SK-N-SH treated with all-trans-retinoic acid at 6 μM for 48 hours (cell line): ENCODE data around the gene PGAP6.

Experiments
- ATAC-seq: fragments of 200-7000 bp; cut with Tn5 transposase; 3 replicates; pipeline ENCODE4 v1.9.1; 2020; ENCODE audit warnings: mild to moderate bottlenecking, moderate library complexity
- ARNTL ChIP-seq: fragments of 450-650 bp; formaldehyde crosslinking; IDR thresholded peaks from 2 replicates; pipeline ENCODE4 v1.5.0; 2020; ENCODE audit warnings: low read depth, mild to moderate bottlenecking, moderate library complexity, borderline replicate concordance
- BACH2 ChIP-seq: fragments of 250-450 bp; sonication (Bioruptor Pico); IDR thresholded peaks from 2 replicates; pipeline ENCODE4 v1.9.0; 2021; ENCODE audit warnings: mild to moderate bottlenecking, borderline replicate concordance
- CSDC2 ChIP-seq: fragments of 250-450 bp; sonication (Bioruptor Pico); IDR thresholded peaks from 2 replicates; pipeline ENCODE4 v1.5.0; 2020; ENCODE audit warnings: mild to moderate bottlenecking, moderate library complexity
- GLIS3 ChIP-seq: fragments of 250-450 bp; sonication (Bioruptor Pico); IDR thresholded peaks from 2 replicates; pipeline ENCODE4 v1.5.0; 2020; ENCODE audit warnings: mild to moderate bottlenecking, moderate library complexity
- ISL1 ChIP-seq: fragments of 250-450 bp; sonication (Bioruptor Pico); IDR thresholded peaks from 2 replicates; pipeline ENCODE4 v2.1.2; 2022; ENCODE audit warnings: mild to moderate bottlenecking, moderate library complexity
- OSR1 ChIP-seq: fragments of 250-450 bp; sonication (Bioruptor Pico); IDR thresholded peaks from 2 replicates; pipeline ENCODE4 v1.8.0; 2022; ENCODE audit warnings: moderate library complexity, mild to moderate bottlenecking, inconsistent platforms
- RARB ChIP-seq: fragments of 250-450 bp; sonication (Bioruptor Pico); IDR thresholded peaks from 2 replicates; pipeline ENCODE4 v1.8.0; 2021; ENCODE audit warnings: mild to moderate bottlenecking, moderate library complexity
- SNAI2 ChIP-seq: fragments of 250-450 bp; sonication (Bioruptor Pico); IDR thresholded peaks from 2 replicates; pipeline ENCODE4 v1.5.0; 2020; ENCODE audit warnings: mild to moderate bottlenecking, moderate library complexity
- TCF4 ChIP-seq: fragments of 250-450 bp; sonication (Bioruptor Pico); IDR thresholded peaks from 2 replicates; pipeline ENCODE4 v1.8.0; 2021; ENCODE audit warnings: mild to moderate bottlenecking, moderate library complexity, borderline replicate concordance
- TOX ChIP-seq: fragments of 250-450 bp; sonication (Bioruptor Pico); IDR thresholded peaks from 2 replicates; pipeline ENCODE4 v1.8.0; 2021; ENCODE audit warnings: mild to moderate bottlenecking, moderate library complexity, borderline replicate concordance
- ZC3H10 ChIP-seq: fragments of 250-450 bp; sonication (Bioruptor Pico); IDR thresholded peaks from 2 replicates; pipeline ENCODE4 v1.5.1; 2021; ENCODE audit warnings: mild to moderate bottlenecking, moderate library complexity
- ZFP3 ChIP-seq: fragments of 250-450 bp; sonication (Bioruptor Pico); IDR thresholded peaks from 2 replicates; pipeline ENCODE4 v1.5.0; 2020; ENCODE audit warnings: mild to moderate bottlenecking, moderate library complexity
- ZNF565 ChIP-seq: fragments of 450-650 bp; formaldehyde crosslinking; conservative IDR thresholded peaks from 2 replicates; pipeline ENCODE4 v1.5.0; 2020; ENCODE audit warnings: low read depth, mild to moderate bottlenecking, moderate library complexity
- ZNF70 ChIP-seq: fragments of 450-650 bp; formaldehyde crosslinking; IDR thresholded peaks from 2 replicates; pipeline ENCODE4 v1.5.0; 2020; ENCODE audit warnings: mild to moderate bottlenecking, moderate library complexity
- ZNF8 ChIP-seq: fragments of 450-650 bp; formaldehyde crosslinking; IDR thresholded peaks from 2 replicates; pipeline ENCODE4 v1.5.0; 2020; ENCODE audit warnings: mild to moderate bottlenecking, moderate library complexity
- TF ChIP-seq, protein P1 (sequence below): fragments of 250-450 bp; sonication (Bioruptor Pico); IDR thresholded peaks from 2 replicates; pipeline ENCODE4 v1.5.1; 2020; ENCODE audit warnings: low read depth, mild to moderate bottlenecking, moderate library complexity
- TF ChIP-seq, protein P2 (sequence below): fragments of 250-450 bp; sonication (Bioruptor Pico); IDR thresholded peaks from 2 replicates; pipeline ENCODE4 v1.5.0; 2020; ENCODE audit warnings: mild to moderate bottlenecking, moderate library complexity
- TF ChIP-seq, protein P3 (sequence below): fragments of 250-450 bp; sonication (Bioruptor Pico); IDR thresholded peaks from 2 replicates; pipeline ENCODE4 v1.5.1; 2021; ENCODE audit warnings: mild to moderate bottlenecking, moderate library complexity
- TF ChIP-seq, protein P4 (sequence below): fragments of 250-450 bp; sonication (Bioruptor Pico); IDR thresholded peaks from 2 replicates; pipeline ENCODE4 v1.8.0; 2021; ENCODE audit warnings: low read depth, mild to moderate bottlenecking, moderate library complexity, borderline replicate concordance
- TF ChIP-seq, protein P5 (sequence below): fragments of 250-450 bp; sonication (Bioruptor Pico); IDR thresholded peaks from 2 replicates; pipeline ENCODE4 v1.8.0; 2020; ENCODE audit warnings: mild to moderate bottlenecking, moderate library complexity, borderline replicate concordance

The PGAP6 gene

DNA sequence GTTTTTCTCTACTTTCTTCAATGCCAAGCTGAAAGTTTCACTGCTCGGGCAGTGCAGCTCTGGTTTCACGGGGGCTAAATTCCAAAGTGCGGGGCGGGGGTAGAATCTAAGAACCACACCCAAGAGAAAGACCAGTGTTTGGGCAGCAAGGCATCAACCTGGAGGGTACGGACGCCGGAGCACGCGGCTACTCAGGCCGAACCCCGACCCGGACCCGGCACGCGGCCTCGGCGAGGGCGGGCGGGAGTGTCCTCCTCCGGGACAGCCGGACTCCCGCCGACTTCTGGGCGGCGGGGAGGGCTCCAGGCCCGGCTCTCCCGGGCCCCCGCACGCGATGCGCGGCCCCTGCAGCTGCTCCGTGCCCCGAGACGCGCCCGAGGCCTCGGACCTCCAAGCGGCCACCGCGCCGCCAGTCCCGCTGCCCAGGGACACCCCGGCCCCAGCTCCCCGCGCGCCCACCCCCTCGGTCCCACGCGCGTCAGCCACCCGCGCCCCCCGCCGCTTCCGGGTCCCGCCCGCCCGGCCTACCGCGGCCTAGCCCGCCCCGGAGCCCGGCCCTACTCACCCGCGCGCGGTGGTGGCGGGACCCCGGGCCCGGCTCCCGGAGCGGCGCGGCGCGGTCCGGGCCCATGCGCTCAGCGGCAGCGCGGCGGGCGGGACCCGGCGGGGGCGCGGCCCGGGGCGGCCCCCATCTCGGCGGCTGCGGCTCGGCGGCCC lies 29.8 kb downstream of the PGAP6 start (continued):
- TF ChIP-seq, protein P1, sequence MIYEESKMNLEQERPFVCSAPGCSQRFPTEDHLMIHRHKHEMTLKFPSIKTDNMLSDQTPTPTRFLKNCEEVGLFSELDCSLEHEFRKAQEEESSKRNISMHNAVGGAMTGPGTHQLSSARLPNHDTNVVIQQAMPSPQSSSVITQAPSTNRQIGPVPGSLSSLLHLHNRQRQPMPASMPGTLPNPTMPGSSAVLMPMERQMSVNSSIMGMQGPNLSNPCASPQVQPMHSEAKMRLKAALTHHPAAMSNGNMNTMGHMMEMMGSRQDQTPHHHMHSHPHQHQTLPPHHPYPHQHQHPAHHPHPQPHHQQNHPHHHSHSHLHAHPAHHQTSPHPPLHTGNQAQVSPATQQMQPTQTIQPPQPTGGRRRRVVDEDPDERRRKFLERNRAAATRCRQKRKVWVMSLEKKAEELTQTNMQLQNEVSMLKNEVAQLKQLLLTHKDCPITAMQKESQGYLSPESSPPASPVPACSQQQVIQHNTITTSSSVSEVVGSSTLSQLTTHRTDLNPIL (CRISPR knock-in tag), result no peak
- TF ChIP-seq ARNTL (CRISPR knock-in tag), result no peak
- TF ChIP-seq OSR1 (CRISPR knock-in tag), result no peak

DNA sequence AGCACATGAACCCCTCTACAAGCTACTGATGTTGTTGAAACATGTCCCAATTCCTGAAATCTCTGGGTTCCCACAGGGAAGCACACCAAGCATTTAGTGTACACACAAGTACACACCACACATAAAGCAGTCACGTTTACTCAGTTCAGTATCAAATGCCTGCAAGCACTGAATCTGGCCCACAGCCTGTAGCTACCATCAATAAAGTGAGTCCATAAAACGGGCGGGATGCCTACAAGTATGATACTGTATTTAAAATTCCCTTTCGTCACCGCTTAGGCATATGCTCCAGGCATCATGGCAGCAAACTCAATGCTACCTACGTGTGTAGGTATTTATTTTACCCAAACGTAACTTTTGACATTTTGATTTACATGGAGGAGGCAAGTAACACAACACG lies 31.6 kb downstream of the PGAP6 start:
- TF ChIP-seq, protein P2, sequence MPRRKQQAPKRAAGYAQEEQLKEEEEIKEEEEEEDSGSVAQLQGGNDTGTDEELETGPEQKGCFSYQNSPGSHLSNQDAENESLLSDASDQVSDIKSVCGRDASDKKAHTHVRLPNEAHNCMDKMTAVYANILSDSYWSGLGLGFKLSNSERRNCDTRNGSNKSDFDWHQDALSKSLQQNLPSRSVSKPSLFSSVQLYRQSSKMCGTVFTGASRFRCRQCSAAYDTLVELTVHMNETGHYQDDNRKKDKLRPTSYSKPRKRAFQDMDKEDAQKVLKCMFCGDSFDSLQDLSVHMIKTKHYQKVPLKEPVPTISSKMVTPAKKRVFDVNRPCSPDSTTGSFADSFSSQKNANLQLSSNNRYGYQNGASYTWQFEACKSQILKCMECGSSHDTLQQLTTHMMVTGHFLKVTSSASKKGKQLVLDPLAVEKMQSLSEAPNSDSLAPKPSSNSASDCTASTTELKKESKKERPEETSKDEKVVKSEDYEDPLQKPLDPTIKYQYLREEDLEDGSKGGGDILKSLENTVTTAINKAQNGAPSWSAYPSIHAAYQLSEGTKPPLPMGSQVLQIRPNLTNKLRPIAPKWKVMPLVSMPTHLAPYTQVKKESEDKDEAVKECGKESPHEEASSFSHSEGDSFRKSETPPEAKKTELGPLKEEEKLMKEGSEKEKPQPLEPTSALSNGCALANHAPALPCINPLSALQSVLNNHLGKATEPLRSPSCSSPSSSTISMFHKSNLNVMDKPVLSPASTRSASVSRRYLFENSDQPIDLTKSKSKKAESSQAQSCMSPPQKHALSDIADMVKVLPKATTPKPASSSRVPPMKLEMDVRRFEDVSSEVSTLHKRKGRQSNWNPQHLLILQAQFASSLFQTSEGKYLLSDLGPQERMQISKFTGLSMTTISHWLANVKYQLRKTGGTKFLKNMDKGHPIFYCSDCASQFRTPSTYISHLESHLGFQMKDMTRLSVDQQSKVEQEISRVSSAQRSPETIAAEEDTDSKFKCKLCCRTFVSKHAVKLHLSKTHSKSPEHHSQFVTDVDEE (CRISPR knock-in tag), result no peak
- TF ChIP-seq ZFP3 (CRISPR knock-in tag), result no peak
- TF ChIP-seq ZNF70 (CRISPR knock-in tag), result no peak
- no peak for TF ChIP-seq RARB
- TF ChIP-seq, protein P3, sequence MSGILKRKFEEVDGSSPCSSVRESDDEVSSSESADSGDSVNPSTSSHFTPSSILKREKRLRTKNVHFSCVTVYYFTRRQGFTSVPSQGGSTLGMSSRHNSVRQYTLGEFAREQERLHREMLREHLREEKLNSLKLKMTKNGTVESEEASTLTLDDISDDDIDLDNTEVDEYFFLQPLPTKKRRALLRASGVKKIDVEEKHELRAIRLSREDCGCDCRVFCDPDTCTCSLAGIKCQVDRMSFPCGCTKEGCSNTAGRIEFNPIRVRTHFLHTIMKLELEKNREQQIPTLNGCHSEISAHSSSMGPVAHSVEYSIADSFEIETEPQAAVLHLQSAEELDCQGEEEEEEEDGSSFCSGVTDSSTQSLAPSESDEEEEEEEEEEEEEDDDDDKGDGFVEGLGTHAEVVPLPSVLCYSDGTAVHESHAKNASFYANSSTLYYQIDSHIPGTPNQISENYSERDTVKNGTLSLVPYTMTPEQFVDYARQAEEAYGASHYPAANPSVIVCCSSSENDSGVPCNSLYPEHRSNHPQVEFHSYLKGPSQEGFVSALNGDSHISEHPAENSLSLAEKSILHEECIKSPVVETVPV (CRISPR knock-in tag), result no peak
- TF ChIP-seq SNAI2 (CRISPR knock-in tag), result no peak
- no peak for TF ChIP-seq ARNTL (CRISPR knock-in tag)
- TF ChIP-seq GLIS3 (CRISPR knock-in tag), result no peak
- TF ChIP-seq CSDC2 (CRISPR knock-in tag), result no peak
- no peak for TF ChIP-seq BACH2 (CRISPR knock-in tag)
- TF ChIP-seq TOX (CRISPR knock-in tag), result no peak
- no peak for TF ChIP-seq OSR1 (CRISPR knock-in tag)
- TF ChIP-seq, protein P4, sequence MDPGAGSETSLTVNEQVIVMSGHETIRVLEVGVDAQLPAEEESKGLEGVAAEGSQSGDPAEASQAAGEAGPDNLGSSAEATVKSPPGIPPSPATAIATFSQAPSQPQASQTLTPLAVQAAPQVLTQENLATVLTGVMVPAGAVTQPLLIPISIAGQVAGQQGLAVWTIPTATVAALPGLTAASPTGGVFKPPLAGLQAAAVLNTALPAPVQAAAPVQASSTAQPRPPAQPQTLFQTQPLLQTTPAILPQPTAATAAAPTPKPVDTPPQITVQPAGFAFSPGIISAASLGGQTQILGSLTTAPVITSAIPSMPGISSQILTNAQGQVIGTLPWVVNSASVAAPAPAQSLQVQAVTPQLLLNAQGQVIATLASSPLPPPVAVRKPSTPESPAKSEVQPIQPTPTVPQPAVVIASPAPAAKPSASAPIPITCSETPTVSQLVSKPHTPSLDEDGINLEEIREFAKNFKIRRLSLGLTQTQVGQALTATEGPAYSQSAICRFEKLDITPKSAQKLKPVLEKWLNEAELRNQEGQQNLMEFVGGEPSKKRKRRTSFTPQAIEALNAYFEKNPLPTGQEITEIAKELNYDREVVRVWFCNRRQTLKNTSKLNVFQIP (CRISPR knock-in tag), result no peak
- TF ChIP-seq, protein P1 (CRISPR knock-in tag), result no peak
- no peak for TF ChIP-seq ISL1 (CRISPR knock-in tag)
- TF ChIP-seq TCF4 (CRISPR knock-in tag), result no peak
- TF ChIP-seq ZNF565 (CRISPR knock-in tag), result no peak

DNA sequence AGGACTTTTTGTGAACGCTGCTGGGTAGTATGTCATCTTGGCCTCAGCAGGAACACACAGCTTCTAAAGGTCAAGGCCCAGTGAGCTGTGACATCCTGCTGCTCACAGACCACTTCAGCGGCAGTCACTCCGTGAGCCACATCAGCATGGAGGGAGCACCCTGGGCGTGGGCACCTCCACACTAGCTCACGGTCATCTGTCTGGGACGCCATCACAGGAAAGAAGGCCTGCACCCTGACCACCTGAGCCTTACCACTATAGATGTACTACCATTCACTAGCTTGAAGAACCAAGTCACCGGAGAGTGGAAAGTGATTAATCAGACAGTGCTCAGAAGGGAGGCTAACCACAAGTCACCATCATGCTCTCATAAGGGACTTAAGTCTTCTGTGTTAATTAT lies 32.6 kb downstream of the PGAP6 start:
- ATAC-seq, result no peak
- TF ChIP-seq ZNF8 (no peak), ZC3H10 (CRISPR knock-in tag) (no peak), ZNF70 (CRISPR knock-in tag) (no peak), OSR1 (CRISPR knock-in tag) (no peak), CSDC2 (CRISPR knock-in tag) (no peak), BACH2 (CRISPR knock-in tag) (no peak), RARB (no peak), TOX (CRISPR knock-in tag) (no peak), ZNF565 (CRISPR knock-in tag) (no peak)
- TF ChIP-seq, protein P3 (CRISPR knock-in tag), result no peak
- TF ChIP-seq, protein P4 (CRISPR knock-in tag), result no peak
- TF ChIP-seq, protein P1 (CRISPR knock-in tag), result no peak
- TF ChIP-seq, protein P5, sequence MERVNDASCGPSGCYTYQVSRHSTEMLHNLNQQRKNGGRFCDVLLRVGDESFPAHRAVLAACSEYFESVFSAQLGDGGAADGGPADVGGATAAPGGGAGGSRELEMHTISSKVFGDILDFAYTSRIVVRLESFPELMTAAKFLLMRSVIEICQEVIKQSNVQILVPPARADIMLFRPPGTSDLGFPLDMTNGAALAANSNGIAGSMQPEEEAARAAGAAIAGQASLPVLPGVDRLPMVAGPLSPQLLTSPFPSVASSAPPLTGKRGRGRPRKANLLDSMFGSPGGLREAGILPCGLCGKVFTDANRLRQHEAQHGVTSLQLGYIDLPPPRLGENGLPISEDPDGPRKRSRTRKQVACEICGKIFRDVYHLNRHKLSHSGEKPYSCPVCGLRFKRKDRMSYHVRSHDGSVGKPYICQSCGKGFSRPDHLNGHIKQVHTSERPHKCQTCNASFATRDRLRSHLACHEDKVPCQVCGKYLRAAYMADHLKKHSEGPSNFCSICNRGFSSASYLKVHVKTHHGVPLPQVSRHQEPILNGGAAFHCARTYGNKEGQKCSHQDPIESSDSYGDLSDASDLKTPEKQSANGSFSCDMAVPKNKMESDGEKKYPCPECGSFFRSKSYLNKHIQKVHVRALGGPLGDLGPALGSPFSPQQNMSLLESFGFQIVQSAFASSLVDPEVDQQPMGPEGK (CRISPR knock-in tag), result no peak

More for the DNA sequence above, 31.6 kb downstream of the PGAP6 start:
- ATAC-seq, result no peak
